Measurements from ENCODE around the gene EIPR1.

Gene EIPR1

DNA sequence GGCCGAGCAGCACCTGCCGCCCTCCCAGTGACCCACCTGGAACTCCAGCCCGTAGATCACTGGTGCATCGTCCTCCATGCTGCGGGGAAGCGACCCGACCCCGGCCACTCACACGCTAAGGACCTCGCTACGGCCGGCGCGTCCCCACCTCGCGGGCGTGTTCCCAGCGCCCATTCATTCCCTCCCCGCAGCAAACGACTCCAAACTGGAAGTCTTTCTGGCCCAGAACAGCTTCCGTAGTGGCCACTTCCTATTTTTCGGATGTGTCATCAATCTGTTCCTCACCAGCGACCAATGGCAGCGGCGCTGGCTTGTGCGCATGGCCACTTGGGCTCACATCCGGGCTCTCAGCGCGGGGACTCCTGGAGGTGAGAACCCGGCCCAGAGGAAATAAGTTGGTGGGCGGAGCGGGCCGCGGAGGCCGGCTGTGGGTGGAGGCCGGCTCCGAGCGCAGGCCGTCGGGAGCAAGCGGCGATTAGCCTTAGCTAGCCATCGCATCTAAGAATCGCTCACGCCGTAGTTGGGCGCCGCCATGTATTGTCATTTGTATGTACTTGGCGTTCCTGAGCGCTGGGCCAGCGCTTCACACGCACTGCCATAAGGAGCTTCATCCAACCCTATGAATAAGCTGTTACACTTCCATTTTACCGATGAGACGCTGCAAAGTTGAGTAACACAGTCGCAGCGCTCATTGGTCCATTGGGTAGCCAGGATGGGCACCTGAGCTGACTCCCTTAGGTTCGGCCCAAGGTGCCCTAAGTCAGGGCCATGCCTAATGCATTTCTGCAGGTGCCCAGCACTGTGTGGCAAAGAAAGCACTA is at the start of gene EIPR1:
Gene EIPR1, minus strand, starts transcription at position 207 of the 821 bp plus-strand sequence. Its CDS starts 129 bp downstream, at position 78.
- DNase-seq (ENCODE audit: low spot score) = peak; percentile 93

DNA sequence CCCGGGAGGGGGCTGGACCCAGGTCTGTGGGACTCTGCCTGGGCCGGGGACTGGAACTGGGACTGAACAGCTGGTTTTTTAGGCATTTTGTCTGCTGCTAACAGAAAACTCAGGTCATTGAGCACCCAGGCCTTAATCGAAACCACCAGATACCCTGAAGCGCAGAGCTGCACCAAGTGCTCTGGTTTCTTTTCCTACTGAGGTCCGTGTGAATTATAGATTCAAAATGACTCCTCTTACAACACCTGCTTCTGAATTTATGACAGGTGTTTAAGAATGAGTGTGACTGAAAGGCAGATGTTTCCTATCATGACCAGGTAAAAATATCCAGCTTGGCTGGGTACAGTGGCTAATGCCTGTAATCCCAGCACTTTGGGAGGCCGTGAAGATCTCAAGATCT is 49.7 kb upstream of the EIPR1 start:
- no peak for DNase-seq (ENCODE audit: low spot score)

- no peak for DNase-seq (ENCODE audit: low spot score)
Measured at GRCh38 chr2:3426615-3427014, 49.0 kb upstream of the EIPR1 start.

DNA sequence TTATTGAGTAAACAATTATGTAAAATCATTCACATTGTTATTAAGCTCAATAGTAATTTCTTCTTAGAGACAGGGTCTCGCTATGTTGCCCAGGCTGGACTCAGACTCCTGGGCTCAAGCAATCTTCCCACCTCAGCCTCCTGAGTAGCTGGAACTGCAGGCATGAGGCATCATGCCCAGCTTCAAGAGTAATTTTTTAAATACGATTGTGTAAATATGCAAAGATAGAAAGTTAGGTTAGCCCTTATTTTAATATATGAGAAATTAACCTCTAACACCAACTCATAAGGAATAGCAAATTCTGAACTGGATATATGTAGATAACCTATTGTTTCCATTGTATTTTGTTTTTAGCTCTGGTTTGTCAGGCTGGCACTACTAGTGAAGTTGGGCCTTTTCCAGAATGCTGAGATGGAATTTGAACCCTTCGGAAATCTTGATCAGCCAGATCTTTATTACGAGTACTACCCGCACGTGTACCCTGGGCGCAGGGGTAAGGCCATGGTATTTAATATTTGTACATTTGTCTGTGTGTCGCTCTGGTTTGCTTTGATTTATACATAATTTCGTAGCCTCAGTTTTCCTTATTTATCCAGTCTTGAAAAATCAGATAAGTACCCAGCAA is 46.7 kb upstream of the EIPR1 start:
- DNase-seq (ENCODE audit: low spot score) = no peak

GRCh38 chr2:3423492-3424170 is 46.0 kb upstream of the EIPR1 start:
- DNase-seq (ENCODE audit: low spot score) = peak; percentile 78

DNA sequence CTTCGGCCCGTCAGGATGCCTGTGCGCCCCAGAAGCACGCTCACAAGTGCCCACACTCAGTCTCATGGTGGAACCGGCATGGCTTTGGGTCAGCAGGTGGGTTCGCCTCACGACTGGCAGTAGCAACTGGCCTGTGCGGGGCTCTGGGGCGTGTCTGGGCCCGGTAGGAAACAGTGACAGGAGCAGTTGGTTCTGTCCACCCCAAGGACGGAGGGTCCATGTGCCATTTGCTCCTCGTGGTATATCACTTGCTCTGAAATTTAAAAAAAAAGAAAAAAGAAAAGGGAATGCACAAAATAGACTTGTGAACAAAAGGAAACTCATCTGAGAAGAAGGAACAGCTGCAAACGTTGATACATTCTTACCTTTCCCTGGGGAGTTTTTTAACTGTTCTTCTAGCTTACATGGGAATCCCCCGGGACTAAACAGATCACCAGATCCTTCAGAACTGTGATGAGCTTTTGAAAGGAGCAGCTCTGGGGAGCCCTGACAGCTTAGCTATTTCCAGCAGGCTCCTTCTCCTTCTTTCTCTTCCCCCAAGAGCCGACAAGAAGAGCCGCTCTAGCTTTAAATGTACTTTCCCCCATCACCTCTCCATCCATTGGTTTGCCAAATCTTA is 44.7 kb upstream of the EIPR1 start:
- DNase-seq (ENCODE audit: low spot score) = no peak

DNA sequence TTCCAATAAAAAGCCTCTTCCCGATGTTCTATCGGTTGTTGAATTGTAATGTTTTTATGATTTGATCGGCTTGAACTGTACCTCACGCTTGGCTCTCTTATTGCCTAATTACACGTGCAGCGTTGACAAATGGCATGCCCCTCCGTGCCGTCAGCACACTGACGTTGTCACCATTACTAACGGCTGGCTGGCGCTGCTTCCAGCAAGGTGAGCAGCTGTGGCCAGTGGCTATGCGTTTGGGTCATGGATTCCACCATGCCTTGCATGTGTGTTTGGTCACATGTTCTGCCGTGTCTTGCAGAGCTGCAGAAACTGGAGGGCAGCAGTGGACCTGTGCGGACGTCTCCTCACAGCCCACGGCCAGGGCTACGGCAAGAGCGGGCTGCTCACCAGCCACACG is 44.0 kb upstream of the EIPR1 start:
- DNase-seq (ENCODE audit: low spot score) = no peak

DNA sequence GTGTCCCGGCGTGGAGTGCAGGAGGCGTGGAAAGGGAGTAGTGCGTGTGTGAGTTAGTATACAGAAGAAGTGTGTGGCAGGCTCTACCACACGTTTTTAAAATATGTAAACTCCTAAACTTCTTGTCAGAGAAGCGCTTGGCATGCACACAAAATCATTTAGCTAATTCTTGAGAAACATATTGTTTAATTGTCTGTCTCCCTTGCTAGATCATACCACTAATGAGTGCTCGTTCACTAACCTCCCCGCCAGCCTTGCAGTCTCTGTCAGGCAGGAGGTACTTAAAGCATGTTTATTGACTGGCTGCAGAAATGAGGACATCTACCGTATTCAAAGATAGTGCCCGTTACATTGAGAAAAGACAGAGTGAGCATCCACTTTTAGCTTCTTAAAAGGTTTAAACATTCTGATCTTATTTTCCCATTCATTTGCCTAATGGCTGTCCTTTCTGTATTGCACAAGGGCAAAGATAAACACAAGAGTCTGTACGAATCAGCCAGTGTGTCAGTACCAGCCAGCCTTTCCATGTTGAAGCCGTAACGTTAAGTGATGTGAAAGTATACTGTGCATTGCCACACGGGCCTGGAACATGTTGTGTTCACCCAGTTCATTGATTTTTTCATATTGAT is 43.3 kb upstream of the EIPR1 start:
- no peak for DNase-seq (ENCODE audit: low spot score)

- DNase-seq (ENCODE audit: low spot score) = no peak
Measured at GRCh38 chr2:3420076-3420768, 42.6 kb upstream of the EIPR1 start.

DNA sequence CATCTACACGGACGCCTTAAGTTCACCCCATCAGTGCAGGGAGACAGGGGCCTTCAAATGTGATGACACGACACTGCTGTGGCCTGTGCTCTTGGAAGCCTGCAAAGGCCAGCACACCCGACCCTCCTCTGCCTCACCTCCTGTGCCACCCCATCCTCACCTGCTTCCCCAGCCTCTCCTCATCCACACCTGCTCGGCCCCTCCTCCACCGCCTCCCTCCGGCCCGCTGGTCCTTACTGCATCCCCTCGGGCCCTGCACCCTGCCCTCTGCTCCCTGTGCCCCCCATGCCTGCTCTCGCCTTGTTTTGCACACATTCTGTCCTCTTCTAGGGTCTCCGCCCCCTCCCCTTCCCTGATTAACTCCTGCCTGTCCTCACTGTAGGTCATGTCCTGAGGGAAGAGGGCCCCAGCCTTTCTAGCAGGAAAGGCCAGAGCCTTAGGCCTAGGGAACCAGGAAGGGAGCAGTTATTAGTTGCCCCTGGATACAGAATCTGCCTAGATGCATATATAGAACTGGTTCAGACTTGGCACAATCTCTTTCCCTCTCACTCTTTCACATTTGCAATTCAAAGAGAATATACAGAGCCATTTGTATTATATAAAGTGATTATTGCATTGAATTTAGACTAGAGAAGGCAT is 41.3 kb upstream of the EIPR1 start:
- DNase-seq (ENCODE audit: low spot score) = no peak

GRCh38 chr2:3414133-3414860 is 36.7 kb upstream of the EIPR1 start:
- no peak for DNase-seq (ENCODE audit: low spot score)

- no peak for DNase-seq (ENCODE audit: low spot score)
Measured at GRCh38 chr2:3413697-3414096, 36.1 kb upstream of the EIPR1 start.

GRCh38 chr2:3411103-3411502 is 33.5 kb upstream of the EIPR1 start:
- no peak for DNase-seq (ENCODE audit: low spot score)

GRCh38 chr2:3409627-3410170 is 32.1 kb upstream of the EIPR1 start:
- no peak for DNase-seq (ENCODE audit: low spot score)

DNA sequence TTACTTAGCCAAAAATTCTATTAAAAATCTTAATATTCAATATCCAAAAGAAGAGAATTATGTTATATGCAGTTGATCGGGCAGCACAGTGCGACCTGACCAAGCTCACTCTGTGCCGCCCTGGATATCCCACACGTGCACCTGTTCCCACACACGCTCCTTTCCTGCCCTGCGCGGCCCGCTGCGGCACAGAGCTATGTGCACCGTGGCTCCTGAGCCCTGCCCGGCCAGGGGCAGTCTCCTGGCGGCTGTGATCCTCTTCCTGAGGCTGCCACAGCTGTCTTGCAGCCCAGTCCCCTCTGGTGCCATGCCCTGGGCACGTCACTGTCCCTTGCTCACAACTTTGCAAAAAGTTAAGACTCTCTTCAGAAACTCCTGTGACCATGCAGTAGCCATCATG is 31.2 kb upstream of the EIPR1 start:
- DNase-seq (ENCODE audit: low spot score) = no peak

GRCh38 chr2:3406501-3406900 is 28.9 kb upstream of the EIPR1 start:
- DNase-seq (ENCODE audit: low spot score) = no peak

DNA sequence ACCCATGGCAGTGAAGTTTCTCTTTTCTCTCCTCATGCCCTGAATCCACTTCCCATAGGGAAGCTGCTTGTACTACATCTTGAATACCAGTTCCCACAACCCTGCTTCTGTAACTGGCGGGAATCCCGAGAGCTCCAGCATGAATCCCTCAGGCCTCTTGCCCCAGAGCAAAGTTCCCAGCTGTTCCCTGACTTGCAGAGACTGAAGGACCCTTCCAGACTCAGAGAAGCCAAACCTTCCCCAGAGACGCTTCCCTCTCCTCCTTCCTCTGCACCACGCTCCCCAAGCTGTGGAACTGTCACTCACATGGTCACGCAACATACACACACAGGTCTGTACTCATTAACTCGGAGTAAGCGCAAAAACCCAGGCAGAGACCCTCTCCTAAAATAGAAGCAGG is 28.3 kb upstream of the EIPR1 start:
- DNase-seq (ENCODE audit: low spot score) = no peak

DNA sequence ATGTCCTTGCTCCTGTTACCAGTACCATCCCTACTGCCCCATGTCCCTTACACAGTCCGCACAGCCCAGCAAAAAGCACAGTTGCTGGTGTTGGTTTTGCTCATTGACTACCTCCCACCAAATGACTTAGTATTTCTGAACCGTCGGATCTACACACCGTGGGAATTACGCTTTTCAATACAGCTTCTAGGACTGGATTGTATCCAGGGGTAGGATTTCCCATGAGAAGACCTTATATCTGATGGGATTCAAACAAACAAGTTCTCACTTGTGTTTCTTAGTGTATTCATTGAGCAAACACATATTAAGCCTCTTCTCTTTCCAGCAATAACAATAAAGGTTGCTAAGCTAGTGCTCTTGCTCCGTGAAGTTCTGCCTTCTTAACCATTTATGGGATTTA is 27.7 kb upstream of the EIPR1 start:
- DNase-seq (ENCODE audit: low spot score) = no peak

DNA sequence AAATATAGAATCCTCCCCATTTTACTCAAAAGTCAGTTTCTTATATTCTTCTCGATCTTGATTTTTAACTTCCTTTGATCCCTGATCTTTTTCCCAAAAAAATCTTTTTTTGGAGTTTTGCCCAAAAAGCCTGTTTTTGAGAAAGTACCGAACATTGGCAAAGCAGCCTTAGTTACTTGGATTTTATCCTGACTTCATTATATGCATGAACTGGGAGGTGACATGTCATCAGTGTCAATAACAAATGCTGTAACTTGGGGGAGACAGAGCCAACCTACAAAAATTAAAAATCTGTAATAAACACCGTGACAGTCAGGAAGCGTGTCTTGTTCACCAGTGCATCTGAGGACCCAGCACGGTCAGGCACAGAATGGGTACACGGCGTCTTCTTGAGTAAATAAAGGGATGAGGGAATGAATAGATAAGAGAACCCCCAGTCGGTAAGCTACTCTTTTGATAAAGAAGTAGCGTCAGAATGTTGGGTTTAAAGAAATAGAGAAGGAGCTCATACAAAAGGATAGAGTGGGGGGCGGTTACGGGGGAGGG is 26.8 kb upstream of the EIPR1 start:
- no peak for DNase-seq (ENCODE audit: low spot score)
